GM12891 (cell line): Measurements from ENCODE around the gene TRIM59.

Experiments used
- DNase-seq: peaks from one replicate; pipeline ENCODE4 v3.0.0; 2011; ENCODE audit warnings: low spot score; ENCODE audit not compliant: insufficient read length
- FAIRE-seq: peaks from 2 replicates; lab custom pipeline; 2011; peaks lifted over from hg19 to GRCh38; lab: Jason Lieb, UNC
- PAX5 ChIP-seq: IDR thresholded peaks from 2 replicates; pipeline ENCODE4 v1.6.1; 2011; ENCODE audit warnings: low read length, moderate library complexity, mild to moderate bottlenecking; ENCODE audit not compliant: insufficient read depth, severe bottlenecking
- POLR2A ChIP-seq: IDR thresholded peaks from 2 replicates; pipeline ENCODE4 v1.6.1; 2011; ENCODE audit warnings: low read depth, low read length, control low read depth
- POLR2AphosphoS5 ChIP-seq: IDR thresholded peaks from 2 replicates; pipeline ENCODE4 v1.6.1; 2011; ENCODE audit warnings: low read depth, low read length, control low read depth
- POU2F2 ChIP-seq: IDR thresholded peaks from 2 replicates; pipeline ENCODE4 v1.6.1; 2011; ENCODE audit warnings: low read depth, mild to moderate bottlenecking, control low read depth, low read length, moderate library complexity
- SPI1 ChIP-seq: IDR thresholded peaks from 2 replicates; pipeline ENCODE4 v1.6.1; 2011; ENCODE audit warnings: low read depth, low read length, control low read depth
- TAF1 ChIP-seq: IDR thresholded peaks from 2 replicates; pipeline ENCODE4 v1.6.1; 2011; ENCODE audit warnings: low read depth, low read length, control low read depth

TRIM59 gene

DNA sequence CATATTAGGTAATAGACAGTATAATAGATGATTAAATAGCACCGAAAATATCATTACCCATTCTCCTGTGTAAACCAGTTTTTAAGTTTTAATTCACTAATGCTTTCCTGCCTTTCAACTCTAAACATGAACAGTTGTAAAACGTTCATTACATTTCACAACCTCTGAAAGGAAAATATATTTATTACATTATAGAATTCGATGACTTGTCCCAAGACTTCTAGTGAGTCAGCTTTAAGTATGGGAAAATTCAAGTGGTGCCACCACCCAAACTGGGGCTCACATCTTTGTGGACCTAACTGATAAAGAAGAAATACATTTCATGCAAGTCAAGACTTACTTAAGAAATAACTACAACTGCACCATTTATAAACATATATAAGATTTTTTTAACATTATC is 2.0 kb downstream of the TRIM59 start:
- DNase-seq (no peak), FAIRE-seq (no peak)
- TF ChIP-seq SPI1 (no peak), TAF1 (no peak), POU2F2 (no peak), PAX5 (no peak), POLR2A (no peak), POLR2AphosphoS5 (no peak)

DNA sequence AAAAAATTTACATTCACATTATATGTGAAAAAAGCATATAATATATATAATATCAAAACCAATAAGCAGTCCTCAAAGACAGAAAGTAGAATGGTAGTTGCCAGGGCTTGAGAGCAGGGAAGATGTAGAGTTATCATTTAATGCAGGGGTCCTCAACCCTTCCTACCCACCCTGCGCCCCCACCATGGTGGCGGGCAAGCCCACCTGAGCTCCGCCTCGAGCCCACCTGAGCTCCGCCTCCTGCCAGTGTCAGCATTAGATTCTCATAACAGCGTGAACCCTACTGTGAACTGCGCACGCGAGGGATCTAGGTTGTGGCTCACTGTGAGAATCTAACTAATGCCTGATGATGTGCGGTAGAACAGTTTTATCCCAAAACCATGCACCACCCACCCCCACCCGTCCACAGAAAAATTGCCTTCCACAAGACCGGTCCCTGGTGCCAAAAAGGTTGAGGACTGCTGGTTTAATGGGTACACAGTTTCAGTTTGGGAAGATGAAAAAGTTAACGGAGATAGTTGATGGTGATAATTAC is 3.0 kb downstream of the TRIM59 start:
- no peak for TF ChIP-seq SPI1
- no peak for TF ChIP-seq POLR2A
- no peak for TF ChIP-seq POU2F2
- TF ChIP-seq POLR2AphosphoS5 = no peak
- TF ChIP-seq TAF1 = no peak
- TF ChIP-seq PAX5 = no peak
- FAIRE-seq (no peak), DNase-seq (no peak)

DNA sequence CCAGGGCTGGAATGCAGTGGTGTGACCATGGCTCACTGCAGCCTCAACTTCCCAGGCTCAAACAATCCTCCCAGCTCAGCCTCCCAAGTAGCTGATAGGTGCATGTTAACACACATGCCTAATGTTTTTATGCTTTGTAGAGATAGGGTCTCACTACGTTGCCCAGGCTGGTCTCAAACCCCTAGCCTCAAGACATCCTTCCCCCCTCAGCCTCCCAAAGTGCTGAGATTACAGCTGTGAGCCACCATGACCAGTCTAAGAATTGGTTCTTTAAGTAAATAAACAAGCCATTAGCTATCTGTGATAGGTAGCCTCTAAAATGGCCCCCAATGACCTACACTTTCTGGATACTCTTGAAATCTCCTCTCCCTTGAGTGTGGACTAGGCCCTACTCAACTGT is 3.7 kb downstream of the TRIM59 start:
- DNase-seq = no peak
- FAIRE-seq = no peak
- TF ChIP-seq TAF1 = no peak
- TF ChIP-seq POLR2A = no peak
- TF ChIP-seq POLR2AphosphoS5 = no peak
- TF ChIP-seq SPI1 = no peak
- no peak for TF ChIP-seq POU2F2
- no peak for TF ChIP-seq PAX5

DNA sequence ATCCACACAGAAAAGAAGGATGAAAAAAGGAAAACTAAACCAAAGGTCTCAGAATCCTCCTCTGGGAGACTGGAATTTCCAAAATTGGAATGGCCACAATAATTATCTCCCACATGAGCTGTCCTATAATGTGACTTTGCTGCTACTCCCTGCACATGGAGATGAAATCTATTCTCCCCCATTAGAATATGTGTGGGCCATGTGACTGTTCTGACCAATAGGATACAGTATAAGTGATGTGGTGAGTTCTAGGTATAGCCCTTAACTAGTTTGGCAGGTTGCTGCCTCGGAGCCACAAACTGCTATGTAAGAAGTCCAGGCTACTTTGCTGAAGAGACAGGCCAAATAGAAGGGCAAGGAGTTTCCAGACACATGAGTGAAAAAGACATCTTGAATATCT is 5.2 kb downstream of the TRIM59 start:
- TF ChIP-seq SPI1 = no peak
- DNase-seq = no peak
- FAIRE-seq = no peak

DNA sequence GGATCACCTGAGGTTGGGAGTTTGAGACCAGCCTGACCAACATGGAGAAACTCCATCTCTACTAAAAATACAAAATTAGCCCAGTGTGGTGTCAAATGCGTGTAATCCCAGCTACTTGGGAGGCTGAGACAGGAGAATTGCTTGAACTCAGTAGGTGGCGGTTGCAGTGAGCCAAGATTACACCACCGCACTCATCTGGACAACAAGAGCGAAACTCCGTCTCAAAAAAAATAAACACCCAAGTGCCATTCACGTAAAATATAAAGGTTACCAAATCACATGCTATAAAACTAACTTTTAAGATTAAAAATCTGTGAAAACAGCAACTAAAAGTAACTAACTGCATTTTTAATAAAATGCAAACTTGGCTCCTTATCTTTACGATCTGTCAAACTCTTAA is 8.9 kb downstream of the TRIM59 start:
- no peak for TF ChIP-seq TAF1
- TF ChIP-seq SPI1 = no peak
- TF ChIP-seq POLR2A = no peak
- FAIRE-seq (no peak), DNase-seq (no peak)

DNA sequence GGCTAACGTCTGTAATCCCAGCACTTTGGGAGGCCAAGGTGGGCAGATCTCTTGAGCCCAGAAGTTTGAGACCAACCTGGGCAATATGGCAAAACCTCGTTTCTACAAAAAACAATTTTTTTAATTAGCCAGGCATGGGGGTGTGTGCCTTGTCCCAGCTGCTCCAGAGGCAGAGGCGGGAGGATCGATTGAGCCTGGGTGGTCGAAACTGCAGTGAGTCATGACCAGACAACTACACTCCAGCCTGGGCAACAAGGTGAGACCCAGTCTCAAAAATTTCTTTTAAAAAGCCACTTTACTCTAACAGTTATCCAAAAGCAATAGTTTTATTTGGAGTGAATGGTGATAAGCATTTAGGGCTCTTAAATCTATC is 12.5 kb downstream of the TRIM59 start:
- no peak for FAIRE-seq
- no peak for TF ChIP-seq SPI1
- TF ChIP-seq POU2F2 = no peak
- no peak for TF ChIP-seq PAX5
- TF ChIP-seq TAF1 = no peak
- no peak for TF ChIP-seq POLR2AphosphoS5
- no peak for TF ChIP-seq POLR2A
- no peak for DNase-seq

DNA sequence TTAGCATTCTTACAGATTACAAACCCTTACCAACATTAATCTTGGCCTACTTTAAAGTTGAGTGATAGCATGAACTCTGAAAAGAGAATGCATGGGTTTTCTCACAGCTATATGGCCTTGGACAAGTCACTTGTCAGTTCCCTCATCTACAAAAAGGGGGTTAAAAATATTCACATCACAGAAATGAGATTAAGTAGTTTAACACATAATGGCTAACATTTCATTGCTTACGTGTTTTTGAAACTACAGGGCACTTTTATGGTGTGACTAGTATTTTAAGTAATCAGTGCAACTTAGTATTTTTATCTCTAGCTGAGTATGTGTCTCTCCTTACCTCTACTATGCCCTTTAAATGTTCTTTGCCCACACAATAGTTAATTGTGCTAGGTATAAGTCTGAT is 13.8 kb downstream of the TRIM59 start:
- FAIRE-seq = no peak

DNA sequence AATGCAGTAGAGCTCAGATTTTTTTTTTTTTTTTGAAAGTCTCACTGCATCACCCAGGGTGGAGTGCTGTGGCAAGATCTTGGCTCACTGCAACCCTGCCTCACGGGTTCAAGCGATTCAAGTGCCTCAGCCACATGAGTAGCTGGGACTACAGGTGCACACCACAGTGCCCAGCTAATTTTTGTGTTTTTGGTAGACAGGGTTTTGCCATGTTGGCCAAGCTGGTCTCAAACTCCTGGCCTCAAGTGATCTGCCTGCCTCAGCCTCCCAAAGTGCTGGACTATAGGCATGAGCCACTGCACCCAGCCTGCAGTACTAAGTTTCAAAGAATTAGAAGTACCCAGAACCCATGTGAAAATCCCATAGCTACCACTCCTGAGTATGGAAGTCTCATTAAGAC is 14.5 kb downstream of the TRIM59 start:
- DNase-seq (no peak), FAIRE-seq (no peak)
- TF ChIP-seq SPI1 = no peak
- TF ChIP-seq TAF1 = no peak
- TF ChIP-seq POU2F2 = no peak
- no peak; the same call in 1 of the 2 replicates for TF ChIP-seq POLR2AphosphoS5
- TF ChIP-seq POLR2A = no peak
- no peak for TF ChIP-seq PAX5

More for the DNA sequence above, 13.8 kb downstream of the TRIM59 start:
- DNase-seq = no peak
- TF ChIP-seq POLR2A (no peak), SPI1 (no peak), PAX5 (no peak), POU2F2 (no peak), TAF1 (no peak), POLR2AphosphoS5 (no peak)

DNA sequence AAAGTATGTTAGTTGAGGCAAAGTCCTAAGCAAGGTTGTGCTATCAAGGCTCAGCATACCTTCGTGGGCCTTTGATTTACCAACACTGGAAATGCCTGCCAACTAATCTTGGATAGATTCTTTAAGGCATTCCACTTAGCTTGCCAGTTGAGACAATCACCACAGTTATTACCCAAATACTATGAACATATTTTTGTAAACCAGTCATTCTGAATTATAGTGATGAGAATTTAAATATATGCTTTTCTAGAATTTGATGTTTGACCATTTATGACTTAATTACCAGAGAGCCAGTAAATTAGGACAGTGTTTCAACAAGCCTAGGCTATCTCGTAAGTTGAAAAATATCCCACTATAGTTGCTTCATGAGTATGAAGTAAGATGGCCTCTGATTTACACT is 15.5 kb downstream of the TRIM59 start:
- no peak for FAIRE-seq
- TF ChIP-seq POLR2A (no peak; the same call in 1 of the 2 replicates), TAF1 (no peak), PAX5 (no peak), SPI1 (no peak), POLR2AphosphoS5 (no peak), POU2F2 (no peak)
- DNase-seq = no peak

DNA sequence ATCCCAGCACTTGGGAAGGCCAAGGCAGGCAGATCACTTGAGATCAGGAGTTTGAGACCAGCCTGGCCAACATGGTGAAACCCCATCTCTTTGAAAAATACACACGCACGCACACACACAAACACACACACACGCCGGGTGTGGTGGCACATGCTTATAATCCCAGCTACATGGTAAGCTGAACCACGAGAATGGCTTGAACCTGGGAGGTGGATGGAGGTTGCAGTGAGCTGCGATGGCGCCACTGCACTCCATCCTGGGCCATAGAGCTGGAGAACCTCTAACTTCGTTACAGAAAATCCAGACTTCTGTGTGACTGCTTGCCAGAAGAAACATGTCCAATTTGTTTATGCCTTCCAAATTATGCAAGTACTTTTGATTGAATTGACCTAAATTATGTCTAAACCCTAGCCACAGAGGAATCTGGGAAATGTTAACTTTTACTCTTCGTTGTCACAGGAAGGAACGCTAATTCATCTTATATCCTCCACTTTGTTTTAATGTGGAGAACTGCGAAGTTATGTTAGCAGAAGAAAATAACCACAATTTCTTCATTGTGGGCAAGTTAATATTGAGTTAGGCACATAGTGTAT is 21.7 kb downstream of the TRIM59 start:
- TF ChIP-seq POLR2AphosphoS5 (peak; percentile 56; the same call in 1 of the 2 replicates), SPI1 (no peak)
- no peak for DNase-seq
- FAIRE-seq = no peak
